GM12878 (cell line): ENCODE data around the gene KNTC1.

Source experiments
- CHD2 ChIP-seq: IDR thresholded peaks from 2 replicates; pipeline ENCODE4 v1.6.1; 2011; ENCODE audit warnings: low read depth, low read length, improper control_type of control experiment, borderline replicate concordance
- EP300 ChIP-seq, 2 experiments: fragments of 150-350 bp in 1 of 2; IDR thresholded peaks; 2 replicates each; pipeline ENCODE4 v1.6.1; 2011 to 2012; ENCODE audit warnings: low read depth in 2 of 2, low read length in 2 of 2, borderline replicate concordance in 1 of 2, improper control_type of control experiment in 1 of 2, inconsistent platforms in 1 of 2; ENCODE audit not compliant: control insufficient read depth in 1 of 2
- KAT2A ChIP-seq: conservative IDR thresholded peaks from 2 replicates; pipeline ENCODE4 v1.6.1; 2011; ENCODE audit warnings: low read depth, low read length; ENCODE audit not compliant: control insufficient read depth
- MXI1 ChIP-seq: fragments of 150-350 bp; IDR thresholded peaks from 2 replicates; pipeline ENCODE4 v1.6.1; 2011; ENCODE audit warnings: low read depth, mild to moderate bottlenecking, inconsistent platforms, low read length, improper control_type of control experiment
- NRF1 ChIP-seq: conservative IDR thresholded peaks from 2 replicates; pipeline ENCODE4 v1.6.1; 2011; ENCODE audit warnings: mild to moderate bottlenecking, low read depth, low read length, improper control_type of control experiment
- POLR2AphosphoS2 ChIP-seq: IDR thresholded peaks from 2 replicates; pipeline ENCODE4 v1.6.1; 2011; ENCODE audit warnings: low read depth, mild to moderate bottlenecking, low read length, improper control_type of control experiment, moderate library complexity
- RAD21 ChIP-seq: IDR thresholded peaks from 2 replicates; pipeline ENCODE4 v1.6.1; 2011; ENCODE audit warnings: mild to moderate bottlenecking, low read depth, low read length, moderate library complexity; ENCODE audit not compliant: insufficient read depth
- RAD51 ChIP-seq: fragments of 450-650 bp; IDR thresholded peaks from 2 replicates; pipeline ENCODE4 v1.6.1; 2016; ENCODE audit warnings: moderate library complexity, mild to moderate bottlenecking, inconsistent platforms
- SMARCA5 ChIP-seq: fragments of 450-650 bp; IDR thresholded peaks from 2 replicates; pipeline ENCODE4 v1.6.1; 2017; ENCODE audit warnings: mild to moderate bottlenecking
- TF ChIP-seq, protein P1 (sequence below): IDR thresholded peaks from 2 replicates; pipeline ENCODE4 v1.6.1; 2012; ENCODE audit warnings: mild to moderate bottlenecking, low read depth, low read length
- TF ChIP-seq, protein P2 (sequence below): IDR thresholded peaks from 2 replicates; pipeline ENCODE4 v1.6.1; 2012; ENCODE audit warnings: low read depth, low read length, improper control_type of control experiment

DNA sequence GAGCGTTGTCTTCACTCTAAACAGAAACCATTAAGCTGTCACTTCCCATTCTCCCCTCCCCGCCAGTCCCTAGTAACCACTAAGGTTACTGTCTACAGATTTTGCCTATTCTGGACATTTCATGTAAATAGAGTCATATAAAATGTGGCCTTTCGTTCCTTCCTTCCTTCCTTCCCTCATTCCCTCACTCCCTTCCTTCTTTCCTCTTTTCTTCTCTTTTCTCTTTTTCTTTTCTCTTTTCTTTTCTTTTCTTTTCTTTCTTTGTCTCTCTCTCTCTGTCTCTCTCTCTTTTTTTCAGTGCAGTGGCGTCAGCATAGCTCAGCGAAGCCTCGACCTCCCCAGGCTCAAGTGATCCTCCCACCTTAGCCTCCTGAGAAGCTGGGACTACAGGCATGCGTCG lies 138.3 kb downstream of the KNTC1 start:
- TF ChIP-seq MXI1 (no peak), RAD51 (no peak), POLR2AphosphoS2 (no peak), KAT2A (no peak), RAD21 (no peak), EP300 (IDR thresholded peaks at IDR 0.05; ENCODE audit: borderline replicate concordance in 1 of 2, control insufficient read depth in 1 of 2, low read depth in 2 of 2, low read length in 2 of 2) (no peak), NRF1 (no peak), SMARCA5 (no peak), CHD2 (no peak)
- TF ChIP-seq, protein P1, sequence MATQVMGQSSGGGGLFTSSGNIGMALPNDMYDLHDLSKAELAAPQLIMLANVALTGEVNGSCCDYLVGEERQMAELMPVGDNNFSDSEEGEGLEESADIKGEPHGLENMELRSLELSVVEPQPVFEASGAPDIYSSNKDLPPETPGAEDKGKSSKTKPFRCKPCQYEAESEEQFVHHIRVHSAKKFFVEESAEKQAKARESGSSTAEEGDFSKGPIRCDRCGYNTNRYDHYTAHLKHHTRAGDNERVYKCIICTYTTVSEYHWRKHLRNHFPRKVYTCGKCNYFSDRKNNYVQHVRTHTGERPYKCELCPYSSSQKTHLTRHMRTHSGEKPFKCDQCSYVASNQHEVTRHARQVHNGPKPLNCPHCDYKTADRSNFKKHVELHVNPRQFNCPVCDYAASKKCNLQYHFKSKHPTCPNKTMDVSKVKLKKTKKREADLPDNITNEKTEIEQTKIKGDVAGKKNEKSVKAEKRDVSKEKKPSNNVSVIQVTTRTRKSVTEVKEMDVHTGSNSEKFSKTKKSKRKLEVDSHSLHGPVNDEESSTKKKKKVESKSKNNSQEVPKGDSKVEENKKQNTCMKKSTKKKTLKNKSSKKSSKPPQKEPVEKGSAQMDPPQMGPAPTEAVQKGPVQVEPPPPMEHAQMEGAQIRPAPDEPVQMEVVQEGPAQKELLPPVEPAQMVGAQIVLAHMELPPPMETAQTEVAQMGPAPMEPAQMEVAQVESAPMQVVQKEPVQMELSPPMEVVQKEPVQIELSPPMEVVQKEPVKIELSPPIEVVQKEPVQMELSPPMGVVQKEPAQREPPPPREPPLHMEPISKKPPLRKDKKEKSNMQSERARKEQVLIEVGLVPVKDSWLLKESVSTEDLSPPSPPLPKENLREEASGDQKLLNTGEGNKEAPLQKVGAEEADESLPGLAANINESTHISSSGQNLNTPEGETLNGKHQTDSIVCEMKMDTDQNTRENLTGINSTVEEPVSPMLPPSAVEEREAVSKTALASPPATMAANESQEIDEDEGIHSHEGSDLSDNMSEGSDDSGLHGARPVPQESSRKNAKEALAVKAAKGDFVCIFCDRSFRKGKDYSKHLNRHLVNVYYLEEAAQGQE, result no peak
- TF ChIP-seq, protein P2, sequence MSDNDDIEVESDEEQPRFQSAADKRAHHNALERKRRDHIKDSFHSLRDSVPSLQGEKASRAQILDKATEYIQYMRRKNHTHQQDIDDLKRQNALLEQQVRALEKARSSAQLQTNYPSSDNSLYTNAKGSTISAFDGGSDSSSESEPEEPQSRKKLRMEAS, result no peak
